HepG2 (cell line): Measurements from ENCODE around the gene ACOXL. TPM values are rescaled to one million over a fixed set of nuclear protein-coding genes. Genes with fewer than 3 reads are reported as not detected.

Experiments
- ATF3 ChIP-seq: sonication (generic); formaldehyde crosslinking; IDR thresholded peaks from 2 replicates; pipeline ENCODE4 v1.4.0; 2020; ENCODE audit warnings: missing genetic modification reagents
- CHCHD3 ChIP-seq: sonication (generic); formaldehyde crosslinking; IDR thresholded peaks from 2 replicates; pipeline ENCODE4 v1.8.0; 2022; ENCODE audit warnings: mild to moderate bottlenecking, missing genetic modification reagents, moderate library complexity
- ELF3 ChIP-seq: IDR thresholded peaks from 2 replicates; pipeline ENCODE4 v1.6.1; 2016; ENCODE audit warnings: missing genetic modification reagents, missing compliant biosample characterization
- FOSL2 ChIP-seq: sonication (generic); formaldehyde crosslinking; IDR thresholded peaks from 2 replicates; pipeline ENCODE4 v1.4.0; 2020; ENCODE audit warnings: missing genetic modification reagents
- FOXP1 ChIP-seq, 2 experiments: fragments of 450-650 bp in 1 of 2; IDR thresholded peaks; 2 replicates each; pipeline ENCODE4 v1.6.1; 2017 to 2018; ENCODE audit warnings: antibody characterized with exemption in 1 of 2
- GABPB1 ChIP-seq: IDR thresholded peaks from 2 replicates; pipeline ENCODE4 v1.6.1; 2016; ENCODE audit warnings: mild to moderate bottlenecking, missing genetic modification reagents, moderate library complexity, missing compliant biosample characterization
- GATAD2A ChIP-seq: IDR thresholded peaks from 2 replicates; pipeline ENCODE4 v1.6.1; 2016
- JUN ChIP-seq: sonication (generic); formaldehyde crosslinking; IDR thresholded peaks from 2 replicates; pipeline ENCODE4 v1.4.0; 2020; ENCODE audit warnings: mild to moderate bottlenecking, missing genetic modification reagents
- MAFF ChIP-seq: IDR thresholded peaks from 2 replicates; pipeline ENCODE4 v1.6.1; 2011; ENCODE audit warnings: low read depth, low read length, improper control_type of control experiment
- MIER2 ChIP-seq: IDR thresholded peaks from 2 replicates; pipeline ENCODE4 v1.6.1; 2016; ENCODE audit warnings: missing biosample characterization, missing genetic modification reagents
- MYC ChIP-seq: sonication (generic); formaldehyde crosslinking; IDR thresholded peaks from 2 replicates; pipeline ENCODE4 v1.9.0; 2021; ENCODE audit warnings: missing genetic modification reagents, borderline replicate concordance
- NBN ChIP-seq: fragments of 450-650 bp; conservative IDR thresholded peaks from 2 replicates; pipeline ENCODE4 v1.6.1; 2017
- NPAS2 ChIP-seq: sonication (generic); formaldehyde crosslinking; IDR thresholded peaks from 2 replicates; pipeline ENCODE4 v1.8.0; 2022; ENCODE audit warnings: mild to moderate bottlenecking, missing genetic modification reagents, borderline replicate concordance
- NR2F6 ChIP-seq, 2 experiments: IDR thresholded peaks; 2 replicates each; pipeline ENCODE4 v1.6.1; 2016; ENCODE audit warnings: antibody characterized with exemption in 1 of 2, mild to moderate bottlenecking in 1 of 2
- PHF5A ChIP-seq: IDR thresholded peaks from one replicate; pipeline ENCODE4 v1.6.1; 2018; ENCODE audit warnings: low read depth, missing genetic modification reagents; ENCODE audit not compliant: unreplicated experiment
- RFXANK ChIP-seq: IDR thresholded peaks from 2 replicates; pipeline ENCODE4 v1.6.1; 2016
- SIN3B ChIP-seq: fragments of 150-350 bp; IDR thresholded peaks from 2 replicates; pipeline ENCODE4 v1.6.1; 2014; ENCODE audit warnings: low read length
- TEAD3 ChIP-seq: optimal IDR thresholded peaks from 2 replicates; pipeline ENCODE3; 2016; ENCODE audit warnings: borderline replicate concordance
- TMF1 ChIP-seq: sonication (generic); formaldehyde crosslinking; IDR thresholded peaks from 2 replicates; pipeline ENCODE4 v1.8.1; 2022; ENCODE audit warnings: low read depth, missing genetic modification reagents
- ZFP91 ChIP-seq: sonication (generic); formaldehyde crosslinking; IDR thresholded peaks from 2 replicates; pipeline ENCODE4 v1.9.0; 2022; ENCODE audit warnings: missing genetic modification reagents, mild to moderate bottlenecking, borderline replicate concordance
- ZNF280B ChIP-seq: sonication (generic); formaldehyde crosslinking; IDR thresholded peaks from 2 replicates; pipeline ENCODE4 v1.5.0; 2020; ENCODE audit warnings: missing genetic modification reagents, mild to moderate bottlenecking, borderline replicate concordance
- ZNF331 ChIP-seq: sonication (generic); formaldehyde crosslinking; IDR thresholded peaks from 2 replicates; pipeline ENCODE4 v1.4.0; 2020; ENCODE audit warnings: missing genetic modification reagents
- ZNF362 ChIP-seq: sonication (generic); formaldehyde crosslinking; IDR thresholded peaks from 2 replicates; pipeline ENCODE4 v1.4.0; 2020; ENCODE audit warnings: missing genetic modification reagents, mild to moderate bottlenecking, borderline replicate concordance
- ZNF597 ChIP-seq: sonication (generic); formaldehyde crosslinking; IDR thresholded peaks from 2 replicates; pipeline ENCODE4 v1.5.0; 2020; ENCODE audit warnings: missing genetic modification reagents
- ZNF607 ChIP-seq: sonication (generic); formaldehyde crosslinking; IDR thresholded peaks from 2 replicates; pipeline ENCODE4 v1.5.1; 2020; ENCODE audit warnings: missing genetic modification reagents, mild to moderate bottlenecking, borderline replicate concordance
- ZNF792 ChIP-seq: IDR thresholded peaks from 2 replicates; pipeline ENCODE4 v1.6.1; 2016
- polyA plus RNA-seq, 8 experiments: library from polyadenylated mRNA; depleted of rRNA in 3 of 8; stranded (reverse) in 7 of 8; unstranded in 1 of 8; fragments of >200 nt; fragmentation: Illumina TruSeq in 4 of 8; extraction: Trizol in 4 of 8; gene quantifications; 2 replicates each; pipeline versions ENCODE4 v1.2.1 to v1.2.3, GENCODE V29; 2011 to 2016; ENCODE audit warnings: low read depth in 4 of 8, missing spikeins in 1 of 8, mixed read lengths in 1 of 8; ENCODE audit not compliant: insufficient read depth in 1 of 8
- total RNA-seq, 5 experiments: library from RNA; depleted of rRNA; stranded (reverse); fragments of >200 nt; fragmentation: Illumina TruSeq; extraction: Trizol; gene quantifications; 2 replicates each; pipeline ENCODE4 v1.2.3, GENCODE V29; 2016; ENCODE audit warnings: low read depth in 1 of 5

The ACOXL gene
- total and polyA plus RNA-seq, 2 of the 13 experiments (the other 11 are each of a cell fraction or from before 2014, with no cell fraction given) = not detected

GRCh38 chr2:111032721-111033429 lies 300.5 kb downstream of the ACOXL start (continued):
- TF ChIP-seq SIN3B (no peak), JUN (CRISPR knock-in tag) (0 out of 2 replicates have a peak, but pooled peaks have one; percentile 38), MIER2 (CRISPR knock-in tag) (no peak), ZNF607 (CRISPR knock-in tag) (no peak), MAFF (peak; percentile 55), ZFP91 (CRISPR knock-in tag) (peak; percentile 47; the same call in 1 of the 2 replicates), TEAD3 (peak; percentile 97), ZNF597 (no peak), ZNF362 (CRISPR knock-in tag) (no peak), MYC (CRISPR knock-in tag) (peak; percentile 51; the same call in 1 of the 2 replicates), FOXP1 (IDR thresholded peaks at IDR 0.05) (no peak), FOXP1 (CRISPR knock-in tag; IDR thresholded peaks at IDR 0.05) (peak; percentile 21; the same call in 1 of the 2 replicates), PHF5A (CRISPR knock-in tag) (no peak), ZNF280B (CRISPR knock-in tag) (0 out of 2 replicates have a peak, but pooled peaks have one; percentile 31), TMF1 (CRISPR knock-in tag) (no peak), ATF3 (CRISPR knock-in tag) (peak; percentile 77), ZNF792 (CRISPR knock-in tag) (0 out of 2 replicates have a peak, but pooled peaks have one; percentile 32), ZNF331 (CRISPR knock-in tag) (peak; percentile 46; the same call in 1 of the 2 replicates), GABPB1 (peak; percentile 29; the same call in 1 of the 2 replicates), NBN (no peak), NR2F6 (IDR thresholded peaks at IDR 0.05) (no peak), NR2F6 (CRISPR knock-in tag; IDR thresholded peaks at IDR 0.05) (0 out of 2 replicates have a peak, but pooled peaks have one; percentile 33), FOSL2 (CRISPR knock-in tag) (peak; percentile 97), ELF3 (CRISPR knock-in tag) (peak; percentile 50; the same call in 1 of the 2 replicates), GATAD2A (CRISPR knock-in tag) (peak; percentile 63; the same call in 1 of the 2 replicates), RFXANK (CRISPR knock-in tag) (no peak), CHCHD3 (CRISPR knock-in tag) (no peak), NPAS2 (CRISPR knock-in tag) (no peak)
